ENCODE measurements around the gene FOXN4. TPM values are rescaled to one million over a fixed set of nuclear protein-coding genes. Genes with fewer than 3 reads are reported as not detected.

FOXN4 gene
- total and polyA plus RNA-seq, 9 of the 15 experiments (the other 6 are each of a cell fraction or from before 2014, with no cell fraction given): not detected

DNA sequence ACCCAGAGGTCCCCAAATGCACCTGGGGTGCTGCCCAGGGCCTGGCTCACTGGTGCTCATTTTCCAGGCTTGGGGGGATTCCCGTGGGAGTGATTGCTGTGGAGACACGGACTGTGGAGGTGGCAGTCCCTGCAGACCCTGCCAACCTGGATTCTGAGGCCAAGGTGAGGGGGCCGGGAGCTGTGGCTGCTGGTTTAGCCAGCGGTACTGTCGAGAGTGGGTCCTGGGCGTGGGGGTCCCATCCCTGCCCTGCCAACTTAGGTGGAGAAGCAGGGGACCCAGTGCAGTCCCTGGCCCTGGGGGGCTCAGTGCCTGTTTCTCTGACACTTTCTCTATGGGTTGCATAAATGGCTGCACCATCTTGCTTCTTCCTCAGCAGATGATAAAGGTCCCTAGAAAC, 50.9 kb downstream of the FOXN4 start (continued):
- TF ChIP-seq, protein P1, sequence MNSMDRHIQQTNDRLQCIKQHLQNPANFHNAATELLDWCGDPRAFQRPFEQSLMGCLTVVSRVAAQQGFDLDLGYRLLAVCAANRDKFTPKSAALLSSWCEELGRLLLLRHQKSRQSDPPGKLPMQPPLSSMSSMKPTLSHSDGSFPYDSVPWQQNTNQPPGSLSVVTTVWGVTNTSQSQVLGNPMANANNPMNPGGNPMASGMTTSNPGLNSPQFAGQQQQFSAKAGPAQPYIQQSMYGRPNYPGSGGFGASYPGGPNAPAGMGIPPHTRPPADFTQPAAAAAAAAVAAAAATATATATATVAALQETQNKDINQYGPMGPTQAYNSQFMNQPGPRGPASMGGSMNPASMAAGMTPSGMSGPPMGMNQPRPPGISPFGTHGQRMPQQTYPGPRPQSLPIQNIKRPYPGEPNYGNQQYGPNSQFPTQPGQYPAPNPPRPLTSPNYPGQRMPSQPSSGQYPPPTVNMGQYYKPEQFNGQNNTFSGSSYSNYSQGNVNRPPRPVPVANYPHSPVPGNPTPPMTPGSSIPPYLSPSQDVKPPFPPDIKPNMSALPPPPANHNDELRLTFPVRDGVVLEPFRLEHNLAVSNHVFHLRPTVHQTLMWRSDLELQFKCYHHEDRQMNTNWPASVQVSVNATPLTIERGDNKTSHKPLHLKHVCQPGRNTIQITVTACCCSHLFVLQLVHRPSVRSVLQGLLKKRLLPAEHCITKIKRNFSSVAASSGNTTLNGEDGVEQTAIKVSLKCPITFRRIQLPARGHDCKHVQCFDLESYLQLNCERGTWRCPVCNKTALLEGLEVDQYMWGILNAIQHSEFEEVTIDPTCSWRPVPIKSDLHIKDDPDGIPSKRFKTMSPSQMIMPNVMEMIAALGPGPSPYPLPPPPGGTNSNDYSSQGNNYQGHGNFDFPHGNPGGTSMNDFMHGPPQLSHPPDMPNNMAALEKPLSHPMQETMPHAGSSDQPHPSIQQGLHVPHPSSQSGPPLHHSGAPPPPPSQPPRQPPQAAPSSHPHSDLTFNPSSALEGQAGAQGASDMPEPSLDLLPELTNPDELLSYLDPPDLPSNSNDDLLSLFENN (IDR thresholded peaks at IDR 0.05; ENCODE audit: low read depth in 2 of 2, low read length in 2 of 2): no peak

DNA sequence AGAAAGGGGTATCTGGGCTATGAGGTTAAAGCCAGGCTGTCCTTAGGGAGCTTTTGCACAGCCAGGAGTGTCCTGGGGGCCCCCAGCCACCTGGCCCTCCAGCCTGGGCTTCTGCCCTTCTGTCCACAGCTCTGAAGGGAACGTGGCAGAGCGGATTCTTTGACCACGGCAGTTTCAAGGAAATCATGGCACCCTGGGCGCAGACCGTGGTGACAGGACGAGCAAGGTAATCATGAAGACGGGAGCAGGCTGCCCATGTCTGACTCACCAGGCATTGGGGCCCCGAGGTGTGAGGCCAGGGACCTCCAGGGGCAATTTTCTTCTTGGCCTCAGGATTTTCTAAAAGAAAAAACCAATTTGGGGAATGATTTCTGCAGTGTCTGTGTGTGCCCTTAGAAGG, 53.1 kb downstream of the FOXN4 start:
- POLR2A ChIA-PET: interaction anchor here (1.2 kb wide), 1 partner anchor 144 kb away, joined by 3 read pairs; no protein-coding TSS in a partner anchor
- Histone ChIP-seq H3K4me2 (ENCODE audit: insufficient read depth, low read length) (no peak overlapping the region), H3K36me3 (ENCODE audit: control insufficient read depth, insufficient read depth, low read length) (no peaks in the 10 kb centered on the region), H3K27me3 (ENCODE audit: control insufficient read depth in 2 of 2, insufficient read depth in 2 of 2, low read length in 2 of 2) (peaks cover 4 to 19% of the 10 kb centered on the region in 2 experiments; a peak in 3 of 5 replicates), H4K20me1 (replicated peaks; ENCODE audit: control insufficient read depth, insufficient read depth, low read length) (peaks cover 9% of the 10 kb centered on the region; the same call in 1 of the 2 replicates), H3K4me3 (no peak overlapping the region), H3K4me1 (replicated peaks in 1 of 2; ENCODE audit: control insufficient read depth in 2 of 2, insufficient read depth in 2 of 2, low read length in 2 of 2) (no peaks in the 10 kb centered on the region), H3K9me3 (replicated peaks; ENCODE audit: control insufficient read depth, insufficient read depth, low read depth, low read length) (no peaks in the 10 kb centered on the region), H3K79me2 (ENCODE audit: control insufficient read depth, insufficient read depth, low read length) (no peaks in the 10 kb centered on the region), H3K27ac (ENCODE audit: extremely low read depth, low read depth, low read length) (no peak overlapping the region), H3K9me1 (ENCODE audit: control insufficient read depth, insufficient read depth, low read length) (peaks cover 5% of the 10 kb centered on the region), H2AFZ (ENCODE audit: low read depth, low read length) (no peak overlapping the region), H3K9ac (ENCODE audit: insufficient read depth in 1 of 2, low read depth in 2 of 2, low read length in 2 of 2) (no peak overlapping the region)
- FAIRE-seq (no peak), ATAC-seq (no peak), DNase-seq (ENCODE audit: extremely low read depth in 1 of 4, low spot score in 3 of 4) (no peak)
- intact Hi-C loops (cut with micrococcal nuclease): loop anchor here (5.0 kb wide), 1 partner anchor 124 kb away; no protein-coding TSS in a partner anchor
- WGBS (ENCODE audit: insufficient coverage, low coverage, missing lambda C conversion rate): 2% methylated on average over 8 of the region's 8 CpGs
- TF ChIP-seq RCOR1 (IDR thresholded peaks at IDR 0.05; ENCODE audit: borderline replicate concordance in 1 of 2, low read depth in 2 of 2, low read length in 2 of 2): no peak
- TF ChIP-seq, protein P2, sequence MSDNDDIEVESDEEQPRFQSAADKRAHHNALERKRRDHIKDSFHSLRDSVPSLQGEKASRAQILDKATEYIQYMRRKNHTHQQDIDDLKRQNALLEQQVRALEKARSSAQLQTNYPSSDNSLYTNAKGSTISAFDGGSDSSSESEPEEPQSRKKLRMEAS (CRISPR knock-in tag; IDR thresholded peaks at IDR 0.05): no peak
- no TSS peak for BruUV-seq (replicated peaks)
- in situ Hi-C loops (cut with MboI): no loop called here
- CTCF ChIA-PET (ENCODE audit: low intra/inter-chr PET ratio): interaction anchor here (0.8 kb wide), 1 partner anchor 144 kb away, joined by 3 read pairs; no protein-coding TSS in a partner anchor
